HEK293 (cell line): ENCODE measurements around the gene ERCC1.
A peak's percentile ranks its signal among the peaks of the same experiment; 100 is the strongest.

ENCODE experiments used
- CTCF ChIA-PET: fragments of 350-600 bp; formaldehyde crosslinking; extraction: SDS; loops from one replicate; lab custom pipeline; 2021; ENCODE audit warnings: antibody characterized with exemption; lab: Yijun Ruan, JAX
- POLR2A ChIA-PET: fragments of 300-600 bp; formaldehyde crosslinking; extraction: SDS; loops from one replicate; lab custom pipeline; 2020; ENCODE audit warnings: antibody characterized with exemption, inconsistent platforms; lab: Yijun Ruan, JAX
- H3K27ac ChIP-seq: fragments of 200-500 bp; sonication (Bioruptor generic); 2 replicates; pipeline ENCODE4 v1.5.1; 2014; ENCODE audit warnings: low read depth, low read length, control low read depth, inconsistent platforms; ENCODE audit errors: extremely low read depth
- H3K36me3 ChIP-seq, 2 experiments: fragments of 200-500 bp in 1 of 2; sonication (Bioruptor generic) in 1 of 2; 1 replicate in 1 of 2; 2 replicates in 1 of 2; pipeline ENCODE4 v1.5.1; 2014 to 2017; ENCODE audit warnings: inconsistent platforms in 2 of 2, low read length in 2 of 2; ENCODE audit not compliant: control insufficient read depth in 2 of 2, insufficient read depth in 1 of 2
- H3K4me1 ChIP-seq: fragments of 200-500 bp; sonication (Bioruptor generic); 2 replicates; pipeline ENCODE4 v1.5.1; 2014; ENCODE audit warnings: mild to moderate bottlenecking, low read length, inconsistent platforms; ENCODE audit not compliant: control insufficient read depth, insufficient read depth
- H3K4me3 ChIP-seq: 2 replicates; pipeline ENCODE4 v1.5.1; 2011; ENCODE audit warnings: low read depth, mild to moderate bottlenecking, control low read depth, low read length, moderate library complexity
- H3K9me3 ChIP-seq: fragments of 200-500 bp; sonication (Bioruptor generic); 2 replicates; pipeline ENCODE4 v1.5.1; 2014; ENCODE audit warnings: low read depth, low read length, inconsistent platforms; ENCODE audit not compliant: control insufficient read depth, insufficient read depth
- CTCF ChIP-seq: fragments of 450-650 bp; formaldehyde crosslinking; IDR thresholded peaks from 2 replicates; pipeline ENCODE4 v1.5.1; 2016; ENCODE audit warnings: missing biosample characterization, missing genetic modification characterization
- GLIS1 ChIP-seq: fragments of 450-650 bp; formaldehyde crosslinking; IDR thresholded peaks from 2 replicates; pipeline ENCODE4 v1.5.1; 2016; ENCODE audit warnings: missing biosample characterization, missing genetic modification characterization
- KLF16 ChIP-seq: fragments of 450-650 bp; formaldehyde crosslinking; IDR thresholded peaks from 2 replicates; pipeline ENCODE4 v1.5.1; 2017; ENCODE audit warnings: missing biosample characterization, missing genetic modification characterization
- KLF8 ChIP-seq: fragments of 450-650 bp; formaldehyde crosslinking; IDR thresholded peaks from 2 replicates; pipeline ENCODE4 v1.5.1; 2016; ENCODE audit warnings: missing biosample characterization, missing genetic modification characterization
- PRDM10 ChIP-seq: fragments of 450-650 bp; formaldehyde crosslinking; IDR thresholded peaks from 2 replicates; pipeline ENCODE4 v1.5.1; 2016; ENCODE audit warnings: missing biosample characterization, missing genetic modification characterization
- ZBTB6 ChIP-seq: fragments of 450-650 bp; formaldehyde crosslinking; IDR thresholded peaks from 2 replicates; pipeline ENCODE4 v1.5.1; 2017; ENCODE audit warnings: missing biosample characterization, missing genetic modification characterization
- ZIC2 ChIP-seq: fragments of 450-650 bp; formaldehyde crosslinking; IDR thresholded peaks from 2 replicates; pipeline ENCODE4 v1.5.1; 2016; ENCODE audit warnings: missing biosample characterization, missing genetic modification characterization
- ZNF155 ChIP-seq: fragments of 450-650 bp; formaldehyde crosslinking; IDR thresholded peaks from 2 replicates; pipeline ENCODE4 v1.5.1; 2016; ENCODE audit warnings: missing biosample characterization, missing genetic modification characterization
- ZNF2 ChIP-seq: fragments of 450-650 bp; formaldehyde crosslinking; IDR thresholded peaks from 2 replicates; pipeline ENCODE4 v1.5.1; 2016; ENCODE audit warnings: missing biosample characterization, missing genetic modification characterization
- ZNF394 ChIP-seq: fragments of 450-650 bp; formaldehyde crosslinking; IDR thresholded peaks from 2 replicates; pipeline ENCODE4 v1.5.1; 2016; ENCODE audit warnings: missing biosample characterization, missing genetic modification characterization, mild to moderate bottlenecking, moderate library complexity, borderline replicate concordance
- ZNF398 ChIP-seq: fragments of 450-650 bp; formaldehyde crosslinking; IDR thresholded peaks from 2 replicates; pipeline ENCODE4 v1.5.1; 2017; ENCODE audit warnings: missing biosample characterization, missing genetic modification characterization
- ZNF423 ChIP-seq: fragments of 450-650 bp; formaldehyde crosslinking; IDR thresholded peaks from 2 replicates; pipeline ENCODE4 v1.5.1; 2016; ENCODE audit warnings: missing biosample characterization, missing genetic modification characterization
- ZNF555 ChIP-seq: fragments of 450-650 bp; formaldehyde crosslinking; conservative IDR thresholded peaks from 2 replicates; pipeline ENCODE4 v1.5.1; 2017; ENCODE audit warnings: missing biosample characterization, mild to moderate bottlenecking, missing genetic modification characterization, inconsistent platforms
- ZNF558 ChIP-seq: fragments of 450-650 bp; formaldehyde crosslinking; IDR thresholded peaks from 2 replicates; pipeline ENCODE4 v1.5.1; 2016; ENCODE audit warnings: missing biosample characterization, missing genetic modification characterization
- ZNF660 ChIP-seq: fragments of 450-650 bp; IDR thresholded peaks from 2 replicates; pipeline ENCODE4 v1.5.1; 2018; ENCODE audit warnings: missing biosample characterization, mild to moderate bottlenecking, missing genetic modification characterization
- ZNF692 ChIP-seq: fragments of 450-650 bp; formaldehyde crosslinking; IDR thresholded peaks from 2 replicates; pipeline ENCODE4 v1.5.1; 2016; ENCODE audit warnings: missing biosample characterization, missing genetic modification characterization
- ZNF701 ChIP-seq: fragments of 450-650 bp; formaldehyde crosslinking; IDR thresholded peaks from 2 replicates; pipeline ENCODE4 v1.5.1; 2016; ENCODE audit warnings: missing biosample characterization, missing genetic modification characterization
- ZNF791 ChIP-seq: fragments of 450-650 bp; formaldehyde crosslinking; IDR thresholded peaks from 2 replicates; pipeline ENCODE4 v1.5.1; 2016; ENCODE audit warnings: missing biosample characterization, missing genetic modification characterization
- ZSCAN18 ChIP-seq: fragments of 450-650 bp; formaldehyde crosslinking; IDR thresholded peaks from 2 replicates; pipeline ENCODE4 v1.5.1; 2016; ENCODE audit warnings: missing biosample characterization, missing genetic modification characterization
- ZXDB ChIP-seq: fragments of 450-650 bp; formaldehyde crosslinking; IDR thresholded peaks from 2 replicates; pipeline ENCODE4 v1.5.1; 2016; ENCODE audit warnings: missing biosample characterization, missing genetic modification characterization

The ERCC1 gene

GRCh38 chr19:45403272-45403671 is 20.4 kb downstream of the ERCC1 start:
- Histone ChIP-seq H3K36me3 (peaks cover 0 to 3% of the 10 kb centered on the region in 2 experiments; a peak in 2 of 3 replicates), H3K9me3 (no peaks in the 10 kb centered on the region), H3K4me3 (no peak overlapping the region), H3K4me1 (0 out of 2 replicates have a peak, but pooled peaks cover 7% of the 10 kb centered on the region), H3K27ac (no peak overlapping the region)
- CTCF ChIA-PET: interaction anchor here (0.7 to 4.6 kb wide), 27 partner anchors 9 to 513 kb away, joined by 3 to 42 read pairs (median 7); partner anchors contain the start of genes ERCC1, FBXO46 and KLC3
- POLR2A ChIA-PET: interaction anchor here (0.6 to 2.3 kb wide), 10 partner anchors 12 to 105 kb away, joined by 3 to 7 read pairs (median 4); partner anchors contain the start of genes ERCC1 and FOSB
- TF ChIP-seq PRDM10 (tag by site-specific recombination) (0 out of 2 replicates have a peak, but pooled peaks have one; percentile 11), KLF16 (no peak), ZNF555 (tag by site-specific recombination) (no peak)

- Histone ChIP-seq H3K9me3 (no peaks in the 10 kb centered on the region), H3K36me3 (no peaks in the 10 kb centered on the region; a peak in 1 of 3 replicates), H3K4me1 (0 out of 2 replicates have a peak, but pooled peaks cover 6% of the 10 kb centered on the region), H3K27ac (no peak overlapping the region), H3K4me3 (no peak overlapping the region)
- POLR2A ChIA-PET: interaction anchor here (0.5 to 2.0 kb wide), 12 partner anchors 11 to 106 kb away, joined by 3 to 6 read pairs (median 3); partner anchors contain the start of genes ERCC1 and FOSB
- CTCF ChIA-PET: interaction anchor here (0.6 to 4.6 kb wide), 39 partner anchors 9 to 512 kb away, joined by 3 to 42 read pairs (median 5); partner anchors contain the start of genes ERCC1, ERCC2, FBXO46 and KLC3
- peak; percentile 43; the same call in 1 of the 2 replicates for TF ChIP-seq ZXDB (tag by site-specific recombination)
- TF ChIP-seq ZNF558 (tag by site-specific recombination): no peak
- TF ChIP-seq GLIS1 (tag by site-specific recombination): peak; percentile 83
- peak; percentile 71; the same call in 1 of the 2 replicates for TF ChIP-seq ZBTB6 (tag by site-specific recombination)
- TF ChIP-seq ZNF155: no peak
- no peak for TF ChIP-seq ZNF791 (tag by site-specific recombination)
- 0 out of 2 replicates have a peak, but pooled peaks have one; percentile 22 for TF ChIP-seq CTCF (tag by site-specific recombination)
- TF ChIP-seq KLF16: no peak
- peak; percentile 64 for TF ChIP-seq ZIC2 (tag by site-specific recombination)
- peak; percentile 63; the same call in 1 of the 2 replicates for TF ChIP-seq KLF8 (tag by site-specific recombination)
- TF ChIP-seq ZNF394 (tag by site-specific recombination): no peak; the same call in 1 of the 2 replicates
- TF ChIP-seq ZNF398: no peak
- peak; percentile 73 for TF ChIP-seq ZNF660
- peak; percentile 68; the same call in 1 of the 2 replicates for TF ChIP-seq ZNF692
- TF ChIP-seq ZSCAN18 (tag by site-specific recombination): no peak
- peak; percentile 49 for TF ChIP-seq ZNF423 (tag by site-specific recombination)
- TF ChIP-seq ZNF701 (tag by site-specific recombination): 0 out of 2 replicates have a peak, but pooled peaks have one; percentile 72
- no peak for TF ChIP-seq ZNF2 (tag by site-specific recombination)
Measured at GRCh38 chr19:45402298-45403061, 21.2 kb downstream of the ERCC1 start.
